ENCODE data around the gene ACOT8. TPM values are rescaled to one million over a fixed set of nuclear protein-coding genes. Genes with fewer than 3 reads are reported as not detected.

The ACOT8 gene
- total and polyA plus RNA-seq, 2 of the 8 experiments (the other 6 are each of a cell fraction or from before 2014, with no cell fraction given) = 37.6 to 88.8 TPM

GRCh38 chr20:45827712-45828111, 29.5 kb downstream of the ACOT8 start (continued):
- TF ChIP-seq, protein P1, sequence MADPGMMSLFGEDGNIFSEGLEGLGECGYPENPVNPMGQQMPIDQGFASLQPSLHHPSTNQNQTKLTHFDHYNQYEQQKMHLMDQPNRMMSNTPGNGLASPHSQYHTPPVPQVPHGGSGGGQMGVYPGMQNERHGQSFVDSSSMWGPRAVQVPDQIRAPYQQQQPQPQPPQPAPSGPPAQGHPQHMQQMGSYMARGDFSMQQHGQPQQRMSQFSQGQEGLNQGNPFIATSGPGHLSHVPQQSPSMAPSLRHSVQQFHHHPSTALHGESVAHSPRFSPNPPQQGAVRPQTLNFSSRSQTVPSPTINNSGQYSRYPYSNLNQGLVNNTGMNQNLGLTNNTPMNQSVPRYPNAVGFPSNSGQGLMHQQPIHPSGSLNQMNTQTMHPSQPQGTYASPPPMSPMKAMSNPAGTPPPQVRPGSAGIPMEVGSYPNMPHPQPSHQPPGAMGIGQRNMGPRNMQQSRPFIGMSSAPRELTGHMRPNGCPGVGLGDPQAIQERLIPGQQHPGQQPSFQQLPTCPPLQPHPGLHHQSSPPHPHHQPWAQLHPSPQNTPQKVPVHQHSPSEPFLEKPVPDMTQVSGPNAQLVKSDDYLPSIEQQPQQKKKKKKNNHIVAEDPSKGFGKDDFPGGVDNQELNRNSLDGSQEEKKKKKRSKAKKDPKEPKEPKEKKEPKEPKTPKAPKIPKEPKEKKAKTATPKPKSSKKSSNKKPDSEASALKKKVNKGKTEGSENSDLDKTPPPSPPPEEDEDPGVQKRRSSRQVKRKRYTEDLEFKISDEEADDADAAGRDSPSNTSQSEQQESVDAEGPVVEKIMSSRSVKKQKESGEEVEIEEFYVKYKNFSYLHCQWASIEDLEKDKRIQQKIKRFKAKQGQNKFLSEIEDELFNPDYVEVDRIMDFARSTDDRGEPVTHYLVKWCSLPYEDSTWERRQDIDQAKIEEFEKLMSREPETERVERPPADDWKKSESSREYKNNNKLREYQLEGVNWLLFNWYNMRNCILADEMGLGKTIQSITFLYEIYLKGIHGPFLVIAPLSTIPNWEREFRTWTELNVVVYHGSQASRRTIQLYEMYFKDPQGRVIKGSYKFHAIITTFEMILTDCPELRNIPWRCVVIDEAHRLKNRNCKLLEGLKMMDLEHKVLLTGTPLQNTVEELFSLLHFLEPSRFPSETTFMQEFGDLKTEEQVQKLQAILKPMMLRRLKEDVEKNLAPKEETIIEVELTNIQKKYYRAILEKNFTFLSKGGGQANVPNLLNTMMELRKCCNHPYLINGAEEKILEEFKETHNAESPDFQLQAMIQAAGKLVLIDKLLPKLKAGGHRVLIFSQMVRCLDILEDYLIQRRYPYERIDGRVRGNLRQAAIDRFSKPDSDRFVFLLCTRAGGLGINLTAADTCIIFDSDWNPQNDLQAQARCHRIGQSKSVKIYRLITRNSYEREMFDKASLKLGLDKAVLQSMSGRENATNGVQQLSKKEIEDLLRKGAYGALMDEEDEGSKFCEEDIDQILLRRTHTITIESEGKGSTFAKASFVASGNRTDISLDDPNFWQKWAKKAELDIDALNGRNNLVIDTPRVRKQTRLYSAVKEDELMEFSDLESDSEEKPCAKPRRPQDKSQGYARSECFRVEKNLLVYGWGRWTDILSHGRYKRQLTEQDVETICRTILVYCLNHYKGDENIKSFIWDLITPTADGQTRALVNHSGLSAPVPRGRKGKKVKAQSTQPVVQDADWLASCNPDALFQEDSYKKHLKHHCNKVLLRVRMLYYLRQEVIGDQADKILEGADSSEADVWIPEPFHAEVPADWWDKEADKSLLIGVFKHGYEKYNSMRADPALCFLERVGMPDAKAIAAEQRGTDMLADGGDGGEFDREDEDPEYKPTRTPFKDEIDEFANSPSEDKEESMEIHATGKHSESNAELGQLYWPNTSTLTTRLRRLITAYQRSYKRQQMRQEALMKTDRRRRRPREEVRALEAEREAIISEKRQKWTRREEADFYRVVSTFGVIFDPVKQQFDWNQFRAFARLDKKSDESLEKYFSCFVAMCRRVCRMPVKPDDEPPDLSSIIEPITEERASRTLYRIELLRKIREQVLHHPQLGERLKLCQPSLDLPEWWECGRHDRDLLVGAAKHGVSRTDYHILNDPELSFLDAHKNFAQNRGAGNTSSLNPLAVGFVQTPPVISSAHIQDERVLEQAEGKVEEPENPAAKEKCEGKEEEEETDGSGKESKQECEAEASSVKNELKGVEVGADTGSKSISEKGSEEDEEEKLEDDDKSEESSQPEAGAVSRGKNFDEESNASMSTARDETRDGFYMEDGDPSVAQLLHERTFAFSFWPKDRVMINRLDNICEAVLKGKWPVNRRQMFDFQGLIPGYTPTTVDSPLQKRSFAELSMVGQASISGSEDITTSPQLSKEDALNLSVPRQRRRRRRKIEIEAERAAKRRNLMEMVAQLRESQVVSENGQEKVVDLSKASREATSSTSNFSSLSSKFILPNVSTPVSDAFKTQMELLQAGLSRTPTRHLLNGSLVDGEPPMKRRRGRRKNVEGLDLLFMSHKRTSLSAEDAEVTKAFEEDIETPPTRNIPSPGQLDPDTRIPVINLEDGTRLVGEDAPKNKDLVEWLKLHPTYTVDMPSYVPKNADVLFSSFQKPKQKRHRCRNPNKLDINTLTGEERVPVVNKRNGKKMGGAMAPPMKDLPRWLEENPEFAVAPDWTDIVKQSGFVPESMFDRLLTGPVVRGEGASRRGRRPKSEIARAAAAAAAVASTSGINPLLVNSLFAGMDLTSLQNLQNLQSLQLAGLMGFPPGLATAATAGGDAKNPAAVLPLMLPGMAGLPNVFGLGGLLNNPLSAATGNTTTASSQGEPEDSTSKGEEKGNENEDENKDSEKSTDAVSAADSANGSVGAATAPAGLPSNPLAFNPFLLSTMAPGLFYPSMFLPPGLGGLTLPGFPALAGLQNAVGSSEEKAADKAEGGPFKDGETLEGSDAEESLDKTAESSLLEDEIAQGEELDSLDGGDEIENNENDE (IDR thresholded peaks at IDR 0.05; ENCODE audit: insufficient replicate concordance, low read length) = no peak
- TF ChIP-seq YY1 (IDR thresholded peaks at IDR 0.05; ENCODE audit: low read depth, low read length) (no peak), E2F6 (IDR thresholded peaks at IDR 0.05) (no peak), POU5F1 (IDR thresholded peaks at IDR 0.05; ENCODE audit: low read depth, low read length) (no peak), JUN (IDR thresholded peaks at IDR 0.05; ENCODE audit: low read depth, low read length) (no peak), BACH1 (IDR thresholded peaks at IDR 0.05; ENCODE audit: low read length) (no peak), KDM4A (IDR thresholded peaks at IDR 0.05; ENCODE audit: low read depth, low read length, severe bottlenecking) (no peak), TBP (IDR thresholded peaks at IDR 0.05; ENCODE audit: low read depth, low read length) (no peak), BRCA1 (IDR thresholded peaks at IDR 0.05; ENCODE audit: low read depth, low read length) (no peak), GABPA (IDR thresholded peaks at IDR 0.05; ENCODE audit: borderline replicate concordance, insufficient read depth, low read length) (no peak), KDM1A (IDR thresholded peaks at IDR 0.05; ENCODE audit: borderline replicate concordance, low read length) (no peak)

All from H1 (cell line).